LoVo (cell line): ENCODE data around the gene CSGALNACT2.

ENCODE experiments used
- DNase-seq: peaks from one replicate; pipeline ENCODE4 v3.0.0-alpha.2; 2016; ENCODE audit warnings: low spot score

CSGALNACT2 gene

GRCh38 chr10:43190289-43190688 is 52.0 kb downstream of the CSGALNACT2 start:
- no peak for DNase-seq

- DNase-seq, result no peak
Observed at GRCh38 chr10:43190775-43191174, 52.5 kb downstream of the CSGALNACT2 start.

GRCh38 chr10:43192884-43193283 is 54.6 kb downstream of the CSGALNACT2 start:
- no peak for DNase-seq

GRCh38 chr10:43193496-43194080 is 55.3 kb downstream of the CSGALNACT2 start:
- no peak for DNase-seq

- no peak for DNase-seq
Observed at GRCh38 chr10:43194266-43194665, 56.0 kb downstream of the CSGALNACT2 start.

- no peak for DNase-seq
Observed at GRCh38 chr10:43194859-43195258, 56.6 kb downstream of the CSGALNACT2 start.

GRCh38 chr10:43195557-43195956 is 57.3 kb downstream of the CSGALNACT2 start:
- no peak for DNase-seq

GRCh38 chr10:43196131-43196980 is 58.1 kb downstream of the CSGALNACT2 start:
- DNase-seq, result no peak

GRCh38 chr10:43196981-43197833 is 59.0 kb downstream of the CSGALNACT2 start:
- no peak for DNase-seq

GRCh38 chr10:43197834-43198681 is 59.8 kb downstream of the CSGALNACT2 start:
- DNase-seq, result no peak

GRCh38 chr10:43198682-43199005 is 60.4 kb downstream of the CSGALNACT2 start:
- DNase-seq, result no peak

- DNase-seq, result no peak
Observed at GRCh38 chr10:43199088-43199683, 60.9 kb downstream of the CSGALNACT2 start.

GRCh38 chr10:43199684-43200537 is 61.7 kb downstream of the CSGALNACT2 start:
- DNase-seq, result no peak

- no peak for DNase-seq
Observed at GRCh38 chr10:43200538-43201390, 62.5 kb downstream of the CSGALNACT2 start.

GRCh38 chr10:43201545-43202131 is 63.4 kb downstream of the CSGALNACT2 start:
- DNase-seq, result no peak

- no peak for DNase-seq
Observed at GRCh38 chr10:43202224-43202656, 64.0 kb downstream of the CSGALNACT2 start.

GRCh38 chr10:43202657-43203447 is 64.6 kb downstream of the CSGALNACT2 start:
- no peak for DNase-seq

- DNase-seq, result no peak
Observed at GRCh38 chr10:43203448-43204041, 65.3 kb downstream of the CSGALNACT2 start.
